Naive thymus-derived CD4-positive, alpha-beta T cell (primary cell): ENCODE data around the gene NR2F1. TPM values are rescaled to one million over a fixed set of nuclear protein-coding genes. Genes with fewer than 3 reads are reported as not detected.

ENCODE experiments used
- ATAC-seq: fragments of 150-1000 bp; cut with Tn5 transposase; 2 replicates; pipeline ENCODE4 v1.10.0; 2021; ENCODE audit warnings: mild to moderate bottlenecking, moderate library complexity
- CTCF ChIA-PET: fragments of 350-600 bp; sonication (Branson Sonifier 250); formaldehyde crosslinking; loops from one replicate; lab custom pipeline; 2021; ENCODE audit warnings: antibody characterized with exemption; lab: Charles Lee
- POLR2A ChIA-PET: fragments of 350-600 bp; sonication (Branson Sonifier 250); formaldehyde crosslinking; loops from one replicate; lab custom pipeline; 2021; ENCODE audit warnings: antibody characterized with exemption, inconsistent platforms; lab: Charles Lee
- DNase-seq, 9 donors: peaks; one replicate each; pipeline versions ENCODE4 v3.0.0 to v3.0.0-alpha.2; 2020 to 2022; ENCODE audit warnings: mixed read lengths in 1 of 9
- H3K27ac ChIP-seq: one replicate; pipeline ENCODE4 v1.7.0; 2013; ENCODE audit warnings: mild to moderate bottlenecking, low read depth, low read length, moderate library complexity
- H3K27me3 ChIP-seq, 2 donors: one replicate each; pipeline ENCODE4 v1.7.0; 2013; ENCODE audit warnings: low read length in 2 of 2, mild to moderate bottlenecking in 2 of 2, moderate library complexity in 2 of 2; ENCODE audit not compliant: control insufficient read depth in 2 of 2, insufficient read depth in 2 of 2
- H3K36me3 ChIP-seq, 3 experiments: 1 replicate in 2 of 3; 2 replicates in 1 of 3; pipeline ENCODE4 v1.7.0; 2013; ENCODE audit warnings: low read length in 3 of 3, mild to moderate bottlenecking in 3 of 3, moderate library complexity in 1 of 3; ENCODE audit not compliant: insufficient read depth in 3 of 3, control insufficient read depth in 2 of 3
- H3K4me1 ChIP-seq, 2 donors: one replicate each; pipeline ENCODE4 v1.7.0; 2013; ENCODE audit warnings: low read length in 2 of 2, mild to moderate bottlenecking in 2 of 2, moderate library complexity in 1 of 2; ENCODE audit not compliant: control insufficient read depth in 2 of 2, insufficient read depth in 2 of 2
- H3K4me3 ChIP-seq: 2 replicates; pipeline ENCODE4 v1.7.0; 2013; ENCODE audit warnings: mild to moderate bottlenecking, low read length
- H3K9me3 ChIP-seq, 3 experiments: 1 replicate in 2 of 3; 2 replicates in 1 of 3; pipeline ENCODE4 v1.7.0; 2013; ENCODE audit warnings: low read length in 3 of 3; ENCODE audit not compliant: control insufficient read depth in 2 of 3
- H3K27ac Mint-ChIP-seq, 9 donors: one replicate each; pipeline ENCODE4 v1.8.0; 2020 to 2022; ENCODE audit warnings: mixed read lengths in 9 of 9, mild to moderate bottlenecking in 8 of 9, moderate library complexity in 5 of 9, inconsistent platforms in 2 of 9
- H3K27me3 Mint-ChIP-seq, 5 donors: one replicate each; pipeline ENCODE4 v1.8.0; 2021 to 2022; ENCODE audit warnings: mixed read lengths in 5 of 5, mild to moderate bottlenecking in 1 of 5
- H3K36me3 Mint-ChIP-seq, 5 donors: one replicate each; pipeline ENCODE4 v1.8.0; 2020 to 2022; ENCODE audit warnings: mixed read lengths in 5 of 5, mild to moderate bottlenecking in 3 of 5, inconsistent platforms in 1 of 5
- H3K4me1 Mint-ChIP-seq, 7 donors: one replicate each; pipeline ENCODE4 v1.8.0; 2020 to 2022; ENCODE audit warnings: mixed read lengths in 7 of 7, mild to moderate bottlenecking in 3 of 7, inconsistent platforms in 1 of 7
- H3K4me3 Mint-ChIP-seq, 10 donors: one replicate each; pipeline ENCODE4 v1.8.0; 2020 to 2022; ENCODE audit warnings: mild to moderate bottlenecking in 10 of 10, mixed read lengths in 10 of 10, moderate library complexity in 6 of 10, inconsistent platforms in 2 of 10
- H3K9me3 Mint-ChIP-seq, 11 donors: one replicate each; pipeline ENCODE4 v1.8.0; 2020 to 2022; ENCODE audit warnings: mixed read lengths in 11 of 11, mild to moderate bottlenecking in 4 of 11, inconsistent platforms in 1 of 11, moderate library complexity in 1 of 11
- intact Hi-C, 2 donors: fragments of 100-400 bp; cut with micrococcal nuclease; formaldehyde crosslinking; loops; one replicate each; pipeline ENCODE4 v1.15.1; 2023
- polyA plus RNA-seq, 2 donors: library from polyadenylated mRNA; unstranded; fragments of 300-500 nt; fragmentation: Illumina TruSeq; gene quantifications; one replicate each; pipeline ENCODE4 v1.2.3, GENCODE V29; 2021
- total RNA-seq, 6 experiments: library from RNA in 5 of 6; stranded (reverse) in 5 of 6; gene quantifications; 1 replicate in 5 of 6; 2 replicates in 1 of 6; pipeline ENCODE4 v1.2.3 and lab custom pipeline; 2021 to 2026

NR2F1 gene
- total and polyA plus RNA-seq, 7 experiments from 2014 or later: not detected

- intact Hi-C loops: no loop called here
- ATAC-seq (no peak), DNase-seq (no peak)
- H3K27ac ChIP-seq: no peak overlapping the region
- Mint-ChIP-seq H3K9me3 (no peaks in the 10 kb centered on the region), H3K36me3 (peaks cover 0 to 58% (median 37%) of the 10 kb centered on the region in 5 donors), H3K4me1 (peaks cover 0 to 3% (median 0%) of the 10 kb centered on the region in 7 donors), H3K4me3 (no peak overlapping the region), H3K27me3 (peaks cover 0 to 11% (median 0%) of the 10 kb centered on the region in 5 donors), H3K27ac (no peak overlapping the region)
- no peaks in the 10 kb centered on the region for H3K4me1 ChIP-seq
- no peaks in the 10 kb centered on the region for H3K27me3 ChIP-seq
- ChIA-PET POLR2A (no interaction called here), CTCF (no interaction called here)
- H3K36me3 ChIP-seq: no peaks in the 10 kb centered on the region
- no peak overlapping the region for H3K4me3 ChIP-seq
- H3K9me3 ChIP-seq: no peaks in the 10 kb centered on the region
Observed at GRCh38 chr5:93632327-93632726, 49.3 kb downstream of the NR2F1 start.

GRCh38 chr5:93635991-93636390, 53.0 kb downstream of the NR2F1 start:
- Histone ChIP-seq H3K27me3 (no peaks in the 10 kb centered on the region), H3K36me3 (no peaks in the 10 kb centered on the region), H3K4me1 (no peaks in the 10 kb centered on the region), H3K9me3 (no peaks in the 10 kb centered on the region), H3K4me3 (no peak overlapping the region), H3K27ac (no peak overlapping the region)
- Mint-ChIP-seq H3K27ac (no peak overlapping the region), H3K36me3 (peaks cover 0 to 43% (median 22%) of the 10 kb centered on the region in 5 donors), H3K4me3 (no peak overlapping the region), H3K9me3 (no peaks in the 10 kb centered on the region), H3K4me1 (peaks cover 0 to 3% (median 0%) of the 10 kb centered on the region in 7 donors), H3K27me3 (peaks cover 0 to 3% (median 0%) of the 10 kb centered on the region in 5 donors)
- ATAC-seq: no peak
- ChIA-PET POLR2A (no interaction called here), CTCF (no interaction called here)
- DNase-seq: no peak
- intact Hi-C loops: no loop called here

- DNase-seq (no peak), ATAC-seq (no peak)
- H3K4me1 ChIP-seq: no peaks in the 10 kb centered on the region
- H3K27ac Mint-ChIP-seq: no peak overlapping the region
- peaks cover 0 to 3% (median 0%) of the 10 kb centered on the region in 5 donors for H3K27me3 Mint-ChIP-seq
- peaks cover 0 to 37% (median 22%) of the 10 kb centered on the region in 5 donors for H3K36me3 Mint-ChIP-seq
- no peak overlapping the region for H3K4me3 Mint-ChIP-seq
- POLR2A ChIA-PET: no interaction called here
- H3K9me3 ChIP-seq: no peaks in the 10 kb centered on the region
- intact Hi-C loops: no loop called here
- no peaks in the 10 kb centered on the region for H3K36me3 ChIP-seq
- CTCF ChIA-PET: no interaction called here
- H3K4me3 ChIP-seq: no peak overlapping the region
- H3K27ac ChIP-seq: no peak overlapping the region
- peaks cover 0 to 3% (median 0%) of the 10 kb centered on the region in 7 donors for H3K4me1 Mint-ChIP-seq
- no peaks in the 10 kb centered on the region for H3K9me3 Mint-ChIP-seq
- H3K27me3 ChIP-seq: no peaks in the 10 kb centered on the region
Observed at GRCh38 chr5:93636837-93637236, 53.8 kb downstream of the NR2F1 start.

GRCh38 chr5:93637697-93638096, 54.7 kb downstream of the NR2F1 start:
- no peaks in the 10 kb centered on the region for H3K9me3 ChIP-seq
- no peak for DNase-seq
- H3K27ac ChIP-seq: no peak overlapping the region
- Mint-ChIP-seq H3K4me3 (no peak overlapping the region), H3K36me3 (peaks cover 0 to 30% (median 14%) of the 10 kb centered on the region in 5 donors), H3K27me3 (peaks cover 0 to 3% (median 0%) of the 10 kb centered on the region in 5 donors), H3K27ac (no peak overlapping the region), H3K4me1 (peaks cover 0 to 3% (median 0%) of the 10 kb centered on the region in 7 donors), H3K9me3 (no peaks in the 10 kb centered on the region)
- ChIA-PET CTCF (no interaction called here), POLR2A (no interaction called here)
- H3K36me3 ChIP-seq: no peaks in the 10 kb centered on the region
- no peak for ATAC-seq
- intact Hi-C loops: no loop called here
- no peaks in the 10 kb centered on the region for H3K4me1 ChIP-seq
- no peaks in the 10 kb centered on the region for H3K27me3 ChIP-seq
- no peak overlapping the region for H3K4me3 ChIP-seq

- no peak overlapping the region for H3K27ac Mint-ChIP-seq
- H3K4me3 Mint-ChIP-seq: no peak overlapping the region
- H3K27ac ChIP-seq: no peak overlapping the region
- ATAC-seq (no peak), DNase-seq (no peak)
- H3K4me1 Mint-ChIP-seq: no peaks in the 10 kb centered on the region
- ChIA-PET CTCF (no interaction called here), POLR2A (no interaction called here)
- H3K9me3 Mint-ChIP-seq: no peaks in the 10 kb centered on the region
- intact Hi-C loops: no loop called here
- H3K4me1 ChIP-seq: no peaks in the 10 kb centered on the region
- H3K9me3 ChIP-seq: no peaks in the 10 kb centered on the region
- peaks cover 0 to 8% (median 0%) of the 10 kb centered on the region in 5 donors for H3K36me3 Mint-ChIP-seq
- no peaks in the 10 kb centered on the region for H3K27me3 ChIP-seq
- no peaks in the 10 kb centered on the region for H3K27me3 Mint-ChIP-seq
- no peaks in the 10 kb centered on the region for H3K36me3 ChIP-seq
- no peak overlapping the region for H3K4me3 ChIP-seq
Observed at GRCh38 chr5:93642526-93642925, 59.5 kb downstream of the NR2F1 start.

Other genes starting within 250 kb of the NR2F1 start
- gene NR2F1-AS1, start 2.0 kb upstream of the NR2F1 start, total RNA-seq: not detected
- gene NR2F1-AS1, start 2.0 kb upstream of the NR2F1 start, polyA plus RNA-seq: not detected
- 1 to 10 TPM; 1.7 to 4.2 (median 1.8) TPM for gene POU5F2, start 158.4 kb downstream of the NR2F1 start, total RNA-seq
- under 1 TPM; 0.07 to 0.12 TPM for gene POU5F2, start 158.4 kb downstream of the NR2F1 start, polyA plus RNA-seq